HG03108 (cell line): Measurements from ENCODE around the gene METTL1.
"Not testable (repeated sequence)": the region's sequence is repeated elsewhere in the genome, so short reads cannot be mapped to it uniquely, and the experiment has no call there.

Source experiments
- ATAC-seq: cut with Tn5 transposase; IDR thresholded peaks from one replicate; pipeline ENCODE4 v1.9.1; 2021; ENCODE audit warnings: moderate library complexity; ENCODE audit not compliant: unreplicated experiment

Gene METTL1

GRCh38 chr12:57726151-57726883, 45.6 kb downstream of the METTL1 start:
- no peak for ATAC-seq

DNA sequence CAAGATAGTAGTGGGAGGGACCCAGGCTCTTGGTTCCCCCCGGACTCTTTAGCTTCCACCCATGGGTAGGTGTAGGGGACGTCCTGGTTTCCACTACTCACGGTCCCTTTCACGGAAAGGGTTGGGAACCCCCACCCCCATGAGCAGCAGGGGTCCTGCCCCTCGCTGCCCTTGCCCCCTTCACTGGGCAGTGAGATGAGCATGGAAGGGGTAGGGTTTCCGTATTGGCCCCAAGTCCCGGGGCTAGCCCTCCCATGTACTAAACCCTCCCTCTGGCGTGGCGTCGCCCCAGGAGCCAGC, 46.1 kb downstream of the METTL1 start:
- no peak for ATAC-seq

GRCh38 chr12:57724936-57725740, 46.8 kb downstream of the METTL1 start:
- no peak for ATAC-seq

GRCh38 chr12:57724003-57724935, 47.6 kb downstream of the METTL1 start:
- no peak for ATAC-seq

DNA sequence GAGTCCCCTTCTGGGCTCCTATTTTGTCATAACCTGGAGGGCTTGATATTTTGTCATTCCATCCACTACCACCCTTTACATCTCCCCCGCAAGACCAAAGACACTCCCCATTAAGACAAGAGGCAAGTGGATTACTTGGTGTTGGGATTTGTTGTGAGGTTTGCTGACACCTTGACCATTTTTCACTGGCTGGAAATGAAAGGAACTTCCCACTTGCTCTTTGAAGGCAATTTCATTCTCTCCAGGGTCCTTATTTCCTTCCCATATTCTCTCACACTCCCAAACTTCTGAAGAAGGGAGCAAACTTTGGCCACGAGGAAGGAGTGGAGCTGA, 48.3 kb downstream of the METTL1 start:
- ATAC-seq, result no peak

GRCh38 chr12:57722716-57723629, 48.9 kb downstream of the METTL1 start:
- no peak for ATAC-seq

- not testable (repeated sequence) for ATAC-seq
Observed at GRCh38 chr12:57721846-57722608, 49.9 kb downstream of the METTL1 start.

- ATAC-seq, result no peak
Observed at GRCh38 chr12:57720606-57721595, 51.0 kb downstream of the METTL1 start.

- no peak for ATAC-seq
Observed at GRCh38 chr12:57719777-57720605, 51.9 kb downstream of the METTL1 start.

DNA sequence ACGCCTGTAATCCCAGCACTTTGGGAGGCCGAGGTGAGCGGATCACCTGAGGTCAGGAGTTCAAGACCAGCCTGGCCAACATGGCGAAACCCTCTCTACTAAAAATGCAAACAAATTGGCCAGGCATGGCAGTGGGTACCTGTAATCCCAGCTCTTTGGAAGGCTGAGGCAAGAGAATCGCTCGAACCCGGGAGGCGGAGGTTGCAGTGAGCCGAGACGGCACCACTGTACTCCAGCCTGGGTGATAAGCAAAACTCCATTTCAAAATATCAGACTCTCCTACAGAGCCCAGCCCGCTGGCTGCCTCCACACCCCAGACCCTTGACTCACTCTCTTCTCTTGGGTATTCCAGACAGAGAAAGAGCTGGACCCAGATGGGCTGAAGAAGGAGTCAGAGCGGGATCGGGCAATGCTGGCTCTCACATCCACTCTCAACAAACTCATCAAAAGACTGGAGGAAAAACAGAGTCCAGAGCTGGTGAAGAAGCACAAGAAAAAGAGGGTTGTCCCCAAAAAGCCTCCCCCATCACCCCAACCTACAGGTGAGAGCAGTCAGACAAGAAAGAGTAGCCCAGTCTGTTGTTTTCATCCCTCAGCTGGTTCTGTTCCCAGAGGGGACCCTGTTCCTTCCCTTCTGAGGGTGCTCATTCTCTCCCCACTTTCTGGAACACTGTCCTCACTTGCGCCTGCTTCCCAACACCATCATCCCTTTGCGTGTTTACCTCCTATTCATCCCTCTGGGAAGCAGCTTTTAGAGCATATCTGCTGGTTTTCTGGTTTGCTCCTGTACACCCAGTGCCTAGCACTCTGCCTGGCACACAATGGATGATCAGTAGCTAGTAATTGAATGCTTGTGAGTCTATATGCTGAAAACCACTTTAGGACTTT, 53.0 kb downstream of the METTL1 start:
- no peak for ATAC-seq
